WTC11 (cell line): ENCODE measurements around the gene CXXC4.

Experiments
- ERG ChIP-seq: fragments of 250-450 bp; sonication (Bioruptor Pico); IDR thresholded peaks from 2 replicates; pipeline ENCODE4 v1.8.0; 2021; ENCODE audit warnings: mild to moderate bottlenecking
- IRF2 ChIP-seq: sonication (generic); formaldehyde crosslinking; IDR thresholded peaks from 2 replicates; pipeline ENCODE4 v1.8.0; 2022; ENCODE audit warnings: low read depth, missing genetic modification reagents, borderline replicate concordance
- NR3C1 ChIP-seq: sonication (generic); formaldehyde crosslinking; conservative IDR thresholded peaks from 2 replicates; pipeline ENCODE4 v1.8.1; 2023; ENCODE audit warnings: low read depth, mild to moderate bottlenecking, missing genetic modification reagents
- SMAD3 ChIP-seq: sonication (generic); formaldehyde crosslinking; IDR thresholded peaks from 2 replicates; pipeline ENCODE4 v1.8.0; 2022; ENCODE audit warnings: missing genetic modification reagents, mild to moderate bottlenecking, borderline replicate concordance
- SP1 ChIP-seq: sonication (generic); formaldehyde crosslinking; conservative IDR thresholded peaks from 2 replicates; pipeline ENCODE4 v1.8.1; 2022; ENCODE audit warnings: missing genetic modification reagents
- TF ChIP-seq, protein P1 (sequence below): fragments of 200-600 bp; IDR thresholded peaks from 2 replicates; pipeline ENCODE4 v1.8.0; 2022; ENCODE audit warnings: antibody characterized with exemption

- no peak for TF ChIP-seq NR3C1 (CRISPR knock-in tag)
- TF ChIP-seq, protein P1, sequence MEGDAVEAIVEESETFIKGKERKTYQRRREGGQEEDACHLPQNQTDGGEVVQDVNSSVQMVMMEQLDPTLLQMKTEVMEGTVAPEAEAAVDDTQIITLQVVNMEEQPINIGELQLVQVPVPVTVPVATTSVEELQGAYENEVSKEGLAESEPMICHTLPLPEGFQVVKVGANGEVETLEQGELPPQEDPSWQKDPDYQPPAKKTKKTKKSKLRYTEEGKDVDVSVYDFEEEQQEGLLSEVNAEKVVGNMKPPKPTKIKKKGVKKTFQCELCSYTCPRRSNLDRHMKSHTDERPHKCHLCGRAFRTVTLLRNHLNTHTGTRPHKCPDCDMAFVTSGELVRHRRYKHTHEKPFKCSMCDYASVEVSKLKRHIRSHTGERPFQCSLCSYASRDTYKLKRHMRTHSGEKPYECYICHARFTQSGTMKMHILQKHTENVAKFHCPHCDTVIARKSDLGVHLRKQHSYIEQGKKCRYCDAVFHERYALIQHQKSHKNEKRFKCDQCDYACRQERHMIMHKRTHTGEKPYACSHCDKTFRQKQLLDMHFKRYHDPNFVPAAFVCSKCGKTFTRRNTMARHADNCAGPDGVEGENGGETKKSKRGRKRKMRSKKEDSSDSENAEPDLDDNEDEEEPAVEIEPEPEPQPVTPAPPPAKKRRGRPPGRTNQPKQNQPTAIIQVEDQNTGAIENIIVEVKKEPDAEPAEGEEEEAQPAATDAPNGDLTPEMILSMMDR, result no peak
- TF ChIP-seq SMAD3 (CRISPR knock-in tag), result no peak
- no peak for TF ChIP-seq ERG (CRISPR knock-in tag)
- TF ChIP-seq IRF2 (CRISPR knock-in tag), result no peak
- TF ChIP-seq SP1 (CRISPR knock-in tag), result no peak
These were observed 1.4 kb downstream of the CXXC4 start for GRCh38 chr4:104493081-104493831.
